GM20000 (cell line): Measurements from ENCODE around the gene KCTD10.

Experiments used
- DNase-seq: peaks from one replicate; pipeline ENCODE4 v3.0.0; 2012; ENCODE audit warnings: low spot score
- CTCF ChIP-seq: IDR thresholded peaks from 2 replicates; pipeline ENCODE4 v1.5.1; 2012; ENCODE audit warnings: mild to moderate bottlenecking, control low read depth; ENCODE audit errors: extremely low read depth, missing control alignments

The KCTD10 gene

DNA sequence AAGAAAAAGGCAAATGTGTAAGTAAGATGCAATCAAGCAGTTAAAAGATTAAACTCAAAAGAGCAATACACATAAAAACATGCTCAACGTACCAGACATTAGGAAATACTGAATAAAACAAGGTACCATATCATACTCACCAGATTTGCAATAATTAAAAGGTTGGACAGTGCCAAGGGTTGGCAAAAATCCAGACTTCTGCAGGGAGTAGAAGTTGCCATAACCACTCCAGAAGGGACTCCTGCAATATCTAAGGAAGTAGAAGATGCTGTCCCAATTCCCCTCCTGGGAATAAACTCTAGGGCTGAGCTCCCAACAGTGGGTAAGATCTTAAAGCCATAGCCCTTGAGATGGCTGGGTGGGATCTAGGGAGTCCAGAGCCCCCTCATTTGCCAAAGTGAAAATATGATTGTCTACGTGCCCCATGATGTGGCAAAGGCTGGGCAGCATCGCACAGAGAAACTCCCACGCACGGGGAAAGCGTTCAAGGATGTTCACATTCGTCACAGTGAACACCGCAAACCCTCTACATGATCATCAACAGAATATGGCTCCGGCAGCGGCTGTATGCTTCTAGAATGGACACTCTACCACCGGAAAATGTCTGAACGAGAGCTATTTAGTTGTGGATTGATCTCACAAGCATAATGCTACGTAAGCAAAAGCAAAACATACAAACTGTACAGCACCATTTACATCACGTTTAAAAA is 12.3 kb downstream of the KCTD10 start:
- no peak for TF ChIP-seq CTCF
- no peak for DNase-seq

- no peak for TF ChIP-seq CTCF
- DNase-seq: no peak
These were observed 13.3 kb downstream of the KCTD10 start for GRCh38 chr12:109463756-109464155.

DNA sequence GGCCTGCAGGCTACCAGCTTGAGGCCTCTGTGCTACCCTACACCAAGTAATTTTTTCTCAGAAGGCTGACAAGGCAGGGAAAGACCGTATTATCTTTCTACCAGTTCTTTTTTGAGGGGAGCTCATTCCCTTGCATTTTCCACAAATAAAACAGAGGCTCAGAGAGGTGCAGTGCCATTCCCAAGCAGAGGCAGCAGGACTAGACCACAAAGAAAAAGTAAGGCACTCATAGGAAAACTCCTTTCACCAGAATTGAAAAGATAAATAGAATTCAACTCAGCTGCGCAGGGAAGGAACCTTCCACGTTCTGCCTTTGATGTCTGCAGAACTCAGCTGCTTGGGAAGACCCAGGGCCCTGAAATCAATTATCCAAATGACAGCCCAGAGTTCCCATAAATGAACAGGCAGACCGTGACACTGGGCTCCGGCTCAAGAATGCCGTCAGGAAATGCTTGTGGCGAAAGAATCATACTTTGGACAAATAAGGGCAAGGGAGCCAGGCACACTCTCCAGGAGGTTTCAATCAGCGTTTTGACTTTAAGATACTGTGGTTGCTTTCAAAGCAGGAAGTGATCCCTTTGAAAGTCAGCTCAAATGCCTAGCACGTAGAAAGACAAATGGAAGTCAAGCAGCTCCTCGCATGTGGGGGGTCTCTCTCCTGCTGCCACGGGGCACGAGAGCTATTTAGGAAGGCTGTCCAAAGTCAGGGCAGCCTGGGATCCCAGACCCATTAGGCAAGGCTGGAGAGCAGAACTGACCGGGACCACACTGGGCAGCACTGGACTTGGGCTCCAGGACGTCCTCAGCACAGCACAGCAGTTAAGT is 14.0 kb downstream of the KCTD10 start:
- TF ChIP-seq CTCF: no peak
- DNase-seq: no peak

GRCh38 chr12:109461846-109462756 is 15.0 kb downstream of the KCTD10 start:
- TF ChIP-seq CTCF: no peak
- DNase-seq: no peak

DNA sequence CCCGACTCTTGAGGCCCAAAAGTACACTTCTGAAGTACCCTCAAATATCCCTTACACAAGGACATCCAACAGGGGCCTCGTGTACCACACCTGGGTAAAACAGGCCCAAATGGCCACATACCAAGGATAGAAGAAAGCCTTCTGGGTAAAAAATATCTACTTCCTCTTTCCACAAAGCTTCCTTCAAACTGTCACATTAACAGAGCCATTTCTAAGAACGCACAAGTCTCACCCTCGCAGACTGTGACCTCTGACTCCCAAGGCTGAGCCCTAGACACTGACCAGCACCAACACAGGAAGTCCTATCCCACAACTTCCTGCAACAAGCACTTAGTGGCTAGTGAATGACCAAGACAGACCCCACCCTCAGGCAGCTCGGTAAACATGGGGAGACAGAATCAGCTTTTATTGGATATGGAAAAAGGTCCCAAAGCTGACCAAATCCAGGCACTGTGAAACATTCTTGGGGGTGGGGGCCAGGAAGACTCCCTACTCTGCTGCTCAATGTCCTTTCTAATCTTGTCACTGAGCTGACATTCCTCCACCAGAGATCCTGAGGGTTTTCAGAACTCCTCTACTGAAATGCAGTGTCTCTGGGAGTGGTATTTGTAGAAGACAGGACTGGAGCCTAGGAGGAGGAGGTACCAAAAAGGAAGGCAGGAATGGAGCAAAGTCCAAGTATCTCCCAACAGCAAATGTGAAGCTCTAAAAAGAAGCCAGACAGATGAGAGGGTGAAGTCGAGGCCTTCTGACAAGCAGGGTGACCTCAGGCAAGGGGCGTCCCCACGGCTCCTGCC is 15.9 kb downstream of the KCTD10 start:
- no peak for TF ChIP-seq CTCF
- peak; percentile 32 for DNase-seq

- DNase-seq: no peak
- no peak for TF ChIP-seq CTCF
These were observed 16.6 kb downstream of the KCTD10 start for GRCh38 chr12:109460538-109460937.
